Skin of body (tissue), 2 donors: ENCODE results near the gene WDR93. TPM values are rescaled to one million over a fixed set of nuclear protein-coding genes. Genes with fewer than 3 reads are reported as not detected.

Experiments
- DNase-seq: peaks from one replicate; lab custom pipeline; 2025; lab: John Stamatoyannopoulos, UW
- total RNA-seq: library from RNA; depleted of rRNA; stranded (reverse); fragments of >200 nt; gene quantifications from one replicate; pipeline ENCODE4 v1.2.3, GENCODE V29; 2014

Gene WDR93
- total RNA-seq, 1 donor from 2014 or later: 0.20 TPM

DNA sequence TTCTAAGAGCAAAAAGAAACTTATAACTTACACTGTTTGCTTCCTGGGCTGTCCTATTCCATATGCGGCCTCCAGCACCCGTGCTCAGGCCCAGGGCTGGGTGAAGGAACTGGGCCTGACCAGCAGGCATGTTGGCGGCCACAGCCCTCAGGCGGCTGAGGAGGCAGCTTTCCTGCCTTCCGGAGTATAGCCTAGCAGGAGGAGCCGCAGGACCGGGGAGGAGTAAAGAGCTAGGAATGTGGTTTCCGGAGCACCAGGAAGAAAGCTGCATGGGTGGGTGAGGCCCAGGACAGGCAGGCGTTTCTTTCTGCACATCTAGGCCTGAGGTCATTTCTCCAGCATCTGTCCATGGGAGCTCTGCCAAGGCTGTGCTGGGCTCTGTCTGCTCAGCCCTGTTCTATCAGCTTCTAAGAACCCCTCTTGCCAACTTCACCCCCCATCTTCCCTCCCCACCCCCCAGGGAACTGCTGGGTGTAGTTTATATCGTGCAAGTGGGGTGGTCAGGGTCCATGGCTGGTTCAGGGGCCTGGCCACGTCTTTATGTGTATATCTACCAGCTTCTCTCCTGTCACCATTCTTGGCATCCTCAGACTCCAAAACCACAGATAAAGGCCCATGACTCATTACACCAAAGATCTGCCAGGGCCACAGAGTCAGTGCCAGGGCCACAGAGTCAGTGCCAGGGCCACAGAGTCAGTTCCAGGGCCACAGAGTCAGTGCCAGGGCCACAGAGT is 27.6 kb upstream of the WDR93 start:
- peak; percentile 80 for DNase-seq

DNA sequence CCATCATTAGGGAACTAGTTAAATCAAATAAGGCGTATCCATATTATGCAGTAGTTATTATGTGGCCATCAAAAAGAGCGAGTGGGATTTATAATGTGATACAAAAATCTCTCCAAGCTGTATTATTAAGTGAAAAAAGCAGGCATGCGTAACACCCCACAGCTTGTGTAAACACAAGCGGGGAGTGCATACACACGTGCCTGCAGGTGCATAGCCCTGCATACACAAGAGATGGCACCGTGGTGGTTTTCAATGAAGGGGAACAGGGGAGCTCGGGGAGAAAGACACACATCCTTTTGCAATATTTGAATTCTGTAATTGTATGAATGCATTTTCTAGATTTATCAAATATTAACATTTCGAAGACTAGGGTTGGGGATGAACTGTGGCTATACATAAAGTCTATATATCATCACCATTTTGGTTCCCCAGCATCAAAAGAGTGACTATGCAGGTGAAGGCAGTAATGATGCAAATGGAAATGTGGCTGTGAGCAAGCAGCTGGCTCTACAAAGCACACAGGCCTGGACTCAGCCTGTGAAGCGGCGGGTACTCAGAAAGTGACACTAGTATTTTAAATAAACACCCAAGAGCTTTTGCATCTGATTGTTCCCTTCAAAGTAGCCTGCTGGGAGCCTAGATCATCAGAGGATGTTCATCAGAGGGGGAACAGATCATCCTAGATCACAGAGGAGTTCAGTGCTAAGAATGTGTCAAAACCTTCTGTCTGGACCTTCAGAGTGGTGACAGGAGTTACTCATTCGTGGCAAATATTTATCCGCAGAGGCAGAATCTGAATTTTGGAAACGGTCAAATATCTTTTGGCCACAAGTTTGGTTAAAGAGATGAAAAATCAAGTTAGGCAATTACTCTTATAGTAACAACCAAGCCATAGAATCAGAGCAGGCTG is 25.9 kb upstream of the WDR93 start:
- DNase-seq: no peak

DNA sequence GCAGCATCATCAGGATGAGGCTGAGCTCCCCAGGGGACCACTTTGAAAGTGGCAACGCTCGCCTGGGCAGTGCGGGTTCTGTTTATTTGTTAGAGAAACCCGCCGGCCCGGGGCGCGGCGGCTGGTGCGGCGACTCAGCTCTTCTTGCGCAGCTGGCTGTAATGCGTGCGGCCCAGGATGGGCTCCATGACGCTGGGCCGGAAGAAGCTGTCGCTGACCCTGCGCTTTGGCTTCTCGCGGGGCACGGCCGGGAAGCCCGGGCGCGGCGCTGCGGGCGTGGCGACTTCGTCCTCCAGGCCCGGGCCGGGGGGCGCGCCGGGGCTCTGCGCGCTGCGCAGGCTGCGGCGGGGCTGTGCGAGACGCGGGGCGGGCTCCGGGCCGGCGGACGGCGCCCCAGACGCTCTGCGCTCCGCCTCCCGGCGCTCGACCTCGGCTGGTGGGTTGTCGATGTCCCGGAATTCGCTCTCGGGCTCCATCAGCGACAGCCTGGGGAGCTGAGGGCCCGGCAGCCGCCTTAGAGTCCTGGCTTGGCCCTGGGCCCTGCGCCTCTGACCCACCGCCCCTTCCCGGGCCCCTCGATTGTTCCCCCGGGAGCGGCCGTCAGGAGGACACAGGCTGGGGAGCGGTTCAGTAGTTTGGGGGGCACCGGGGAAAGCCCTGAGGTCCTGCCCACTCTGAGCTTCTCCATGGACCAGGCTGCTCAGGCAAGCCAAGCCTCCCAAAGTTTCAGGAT is 25.0 kb upstream of the WDR93 start:
- no peak for DNase-seq

DNA sequence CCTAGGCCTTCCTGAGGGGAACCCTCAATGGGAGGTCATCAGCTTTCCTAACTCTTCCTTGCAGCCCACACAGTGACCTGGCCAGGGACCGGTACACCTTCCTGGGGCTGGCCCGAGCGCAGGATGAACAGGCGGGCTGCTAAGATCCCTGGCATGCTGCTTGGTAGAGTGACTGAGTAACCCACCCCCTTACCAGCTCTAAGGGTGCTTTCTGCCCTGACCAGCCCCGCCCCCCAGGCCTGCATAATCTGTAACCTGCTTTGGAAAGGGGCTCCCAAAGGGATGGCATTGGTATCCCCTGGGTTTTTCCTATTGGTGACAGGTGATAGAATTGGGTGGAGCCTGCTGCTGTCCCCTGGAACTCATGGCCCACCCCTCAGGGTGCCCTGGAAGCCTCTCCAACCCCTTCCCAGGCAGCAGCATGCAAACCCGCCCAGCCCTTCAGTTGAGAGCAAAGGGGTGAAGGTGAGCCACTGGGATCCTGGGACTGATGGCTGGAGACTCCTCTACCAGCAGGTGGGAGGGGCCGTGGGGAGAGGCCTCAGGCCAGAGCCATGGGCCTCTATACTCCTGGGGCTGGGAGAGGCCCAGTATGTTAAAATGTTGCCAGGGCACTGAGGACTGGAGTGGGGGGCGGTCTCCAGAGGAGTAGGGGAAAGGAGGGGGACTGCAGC is 24.3 kb upstream of the WDR93 start:
- DNase-seq: no peak

DNA sequence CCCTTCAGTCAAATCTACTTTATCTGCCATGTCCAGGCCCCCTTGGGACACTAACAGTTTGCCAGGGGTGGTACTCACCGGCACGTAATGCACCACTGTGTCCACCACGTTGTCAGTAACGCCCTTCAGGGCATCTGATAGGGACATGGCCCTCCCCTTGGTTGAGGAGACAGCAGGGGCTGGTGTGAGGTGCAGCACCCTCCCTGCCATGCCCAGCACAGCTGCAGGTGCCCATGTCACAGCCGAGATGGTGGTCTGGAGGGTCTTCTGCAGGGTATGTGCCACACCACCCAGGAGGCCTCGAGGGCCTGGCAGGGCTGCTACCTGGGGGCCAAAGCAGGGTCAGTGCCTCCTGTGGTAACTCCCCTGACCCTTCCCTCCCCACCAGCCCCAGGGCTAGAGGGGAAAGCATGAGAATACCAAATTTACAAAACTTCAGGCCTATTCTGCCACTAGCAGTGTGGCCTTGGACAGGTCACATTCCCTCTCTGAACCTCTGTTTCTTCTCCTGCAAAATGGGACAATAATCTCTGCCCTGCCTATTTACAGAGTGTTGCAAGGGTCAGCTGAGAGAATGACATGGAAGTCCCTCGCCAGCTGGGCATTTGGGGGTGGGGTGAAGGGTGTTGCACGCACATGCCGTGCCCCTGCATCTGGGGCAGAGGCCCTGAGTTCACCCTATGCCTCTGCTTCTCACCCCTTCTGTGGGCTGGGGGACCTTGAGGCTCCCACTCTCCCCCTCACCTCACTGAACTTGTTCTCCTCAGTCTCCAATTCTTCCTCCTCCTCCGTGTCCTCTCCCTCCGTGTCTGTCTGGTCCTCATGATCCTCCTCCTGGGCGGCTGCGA is 23.5 kb upstream of the WDR93 start:
- no peak for DNase-seq

DNA sequence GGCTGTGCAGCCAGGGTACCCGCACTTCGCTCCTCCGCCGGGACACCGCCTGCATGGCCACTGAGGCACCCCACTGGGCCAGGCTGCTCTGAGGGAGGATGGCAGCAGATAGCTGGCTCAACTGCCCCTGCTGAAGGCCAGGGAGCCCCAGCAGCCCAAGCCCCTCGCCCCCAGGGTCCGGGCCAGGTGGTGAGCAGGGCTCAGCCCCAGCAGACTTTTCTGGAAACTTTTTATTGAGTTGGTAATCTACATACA is 23.0 kb upstream of the WDR93 start:
- no peak for DNase-seq

DNA sequence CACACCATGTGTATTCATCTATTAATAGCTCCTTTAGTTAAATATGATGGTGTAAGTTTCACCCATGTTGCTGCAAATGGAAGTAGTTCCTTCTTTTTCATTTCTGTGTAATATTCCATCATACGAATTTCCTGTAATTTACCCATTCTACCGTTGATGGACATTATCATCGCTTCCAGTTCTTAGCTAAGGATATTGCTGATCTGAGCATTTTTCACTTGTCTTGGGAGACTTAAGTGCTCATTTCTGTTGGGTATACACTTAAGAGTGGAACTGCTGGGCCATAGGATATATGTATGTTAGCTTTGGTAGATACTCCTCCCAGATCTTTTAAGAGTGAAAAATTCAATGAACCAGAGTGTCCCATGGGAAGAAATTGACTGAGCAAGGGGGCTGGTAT is 22.4 kb upstream of the WDR93 start:
- no peak for DNase-seq

DNA sequence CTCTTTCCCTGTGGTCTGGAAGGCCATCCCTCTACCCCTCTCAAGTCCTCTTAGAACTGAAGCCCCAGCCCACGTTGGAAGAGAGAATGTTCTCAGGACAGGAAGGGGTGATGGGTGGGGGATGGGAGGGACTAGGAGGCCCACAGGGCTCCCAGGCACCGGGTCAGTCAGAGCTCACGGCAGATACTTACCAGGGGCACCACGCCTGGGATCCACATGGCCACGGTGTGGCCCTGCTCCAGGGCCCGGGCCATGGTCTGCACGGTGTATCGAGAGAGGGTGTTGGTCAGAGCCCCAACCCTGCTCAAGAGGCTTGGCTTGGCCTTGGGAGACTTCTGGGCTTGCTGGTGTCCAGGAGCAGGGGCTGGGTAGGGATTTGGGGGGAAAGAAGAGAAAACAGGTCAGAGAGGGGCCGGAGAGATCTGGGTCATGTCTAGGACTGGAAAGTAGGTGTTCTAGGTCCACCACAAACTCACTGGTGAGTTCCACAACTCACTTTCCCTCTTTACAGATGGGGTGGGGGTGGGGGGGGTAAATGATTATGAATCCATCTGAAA is 21.2 kb upstream of the WDR93 start:
- DNase-seq: no peak

DNA sequence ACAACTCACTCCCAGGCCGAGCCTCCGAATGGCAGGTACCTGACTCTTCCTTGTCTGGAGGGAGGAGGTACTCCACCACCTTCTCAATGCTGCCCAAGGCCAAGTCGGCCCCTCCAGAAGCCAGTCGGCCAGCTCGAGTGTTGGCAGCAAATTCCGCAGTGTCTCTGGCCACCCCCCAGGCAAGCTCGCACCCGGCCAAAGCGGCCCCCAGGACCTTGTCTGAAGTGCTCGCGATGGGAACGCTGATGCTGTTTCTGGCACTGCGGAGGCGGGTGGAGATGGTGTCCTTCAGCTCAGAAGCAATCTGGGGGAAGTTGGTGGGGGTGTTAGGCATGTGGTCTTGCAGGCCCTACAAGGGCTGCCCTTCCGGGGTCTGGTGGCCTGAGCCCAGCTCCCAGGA is 20.7 kb upstream of the WDR93 start:
- no peak for DNase-seq

DNA sequence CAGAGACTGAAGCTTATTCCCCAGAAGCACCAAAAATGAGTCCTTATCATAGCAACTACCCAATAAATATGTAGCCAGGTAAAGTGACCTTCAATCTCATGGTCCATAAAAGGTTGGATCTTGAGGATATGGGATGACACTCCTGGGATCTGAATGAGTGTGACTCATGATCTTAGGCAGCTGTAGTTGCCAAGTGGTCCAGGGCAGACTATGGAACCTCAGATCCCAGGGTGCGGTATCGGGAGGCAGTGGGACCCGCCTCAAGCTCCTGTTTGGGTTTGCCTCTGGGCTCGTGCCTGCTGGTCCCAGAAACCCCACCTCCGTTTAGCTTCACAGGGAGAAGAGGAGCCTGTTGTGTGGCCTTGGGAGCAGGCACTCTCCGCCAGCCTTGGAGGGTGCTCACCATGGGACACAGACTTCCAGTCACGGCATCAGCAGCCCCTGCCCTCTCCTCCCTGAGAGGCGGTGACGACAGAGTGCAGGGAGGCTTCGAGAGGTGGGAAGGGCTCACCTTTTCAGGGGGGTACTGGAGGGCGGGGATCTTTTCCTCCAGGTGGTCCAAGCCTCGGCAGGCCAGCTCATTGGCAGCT is 19.5 kb upstream of the WDR93 start:
- DNase-seq: no peak

DNA sequence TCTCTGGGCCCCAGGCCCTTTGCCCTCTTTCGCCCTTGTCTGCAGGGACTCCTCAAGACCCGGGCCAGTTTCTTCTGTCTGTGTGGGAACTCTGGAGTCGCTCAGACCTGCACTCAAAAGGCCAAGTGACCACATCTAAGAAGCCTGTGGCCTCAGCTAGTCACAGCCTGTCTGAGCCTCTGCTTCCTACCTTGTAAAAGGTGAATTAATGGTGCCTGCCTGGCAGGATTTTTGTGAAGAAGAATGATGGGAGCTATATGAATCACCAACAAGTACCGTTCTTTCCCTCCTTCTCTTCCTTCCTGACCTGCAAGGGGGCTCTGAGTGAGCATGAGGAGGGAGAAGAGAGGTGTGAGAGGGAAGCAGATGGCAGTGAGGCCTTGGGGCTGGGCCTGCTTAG is 18.9 kb upstream of the WDR93 start:
- DNase-seq: no peak

DNA sequence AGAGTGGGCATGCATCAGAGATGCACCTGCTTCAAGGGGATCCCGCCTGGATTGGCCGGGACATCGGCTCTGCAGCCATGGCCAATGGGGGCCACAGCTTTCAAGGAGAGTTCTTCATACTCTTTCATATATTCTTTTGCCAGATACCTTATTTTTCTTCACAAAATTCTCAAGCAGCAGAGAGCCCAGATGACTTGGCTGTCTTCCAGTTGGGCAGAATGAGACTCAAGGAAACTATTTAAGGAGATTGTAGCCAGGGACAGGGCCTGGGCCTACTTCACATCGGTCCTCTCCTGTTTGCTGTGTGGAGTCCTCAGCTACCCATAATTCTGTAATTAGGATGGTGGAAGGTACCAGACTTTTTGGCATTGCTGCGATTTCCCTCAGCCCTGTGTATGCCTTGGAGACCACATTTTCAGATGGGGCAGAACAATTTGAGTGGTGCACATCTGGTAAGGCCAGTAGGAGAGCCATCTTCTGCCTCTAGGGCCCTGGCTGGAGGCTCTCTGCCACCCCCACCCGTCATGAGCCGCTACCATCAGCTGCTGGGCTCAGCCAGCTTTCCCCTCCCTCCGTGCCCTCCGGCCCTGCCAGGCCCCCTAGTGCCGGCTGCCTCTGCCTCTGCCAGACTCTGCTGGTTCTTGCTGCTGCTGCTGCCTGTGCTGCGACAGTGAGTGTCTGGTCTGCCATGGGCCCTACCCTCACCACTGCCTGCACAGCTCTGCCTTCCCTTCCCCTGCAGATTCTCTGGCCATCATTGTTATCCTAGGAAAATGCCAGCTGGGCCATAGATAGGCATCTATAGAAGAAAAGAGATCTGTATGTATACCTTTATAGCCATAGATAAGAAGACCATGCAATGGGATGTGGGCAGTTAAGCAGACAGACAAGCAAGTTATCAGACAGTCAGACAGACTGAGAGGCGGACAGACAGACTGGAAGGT is 18.1 kb upstream of the WDR93 start:
- DNase-seq: no peak

DNA sequence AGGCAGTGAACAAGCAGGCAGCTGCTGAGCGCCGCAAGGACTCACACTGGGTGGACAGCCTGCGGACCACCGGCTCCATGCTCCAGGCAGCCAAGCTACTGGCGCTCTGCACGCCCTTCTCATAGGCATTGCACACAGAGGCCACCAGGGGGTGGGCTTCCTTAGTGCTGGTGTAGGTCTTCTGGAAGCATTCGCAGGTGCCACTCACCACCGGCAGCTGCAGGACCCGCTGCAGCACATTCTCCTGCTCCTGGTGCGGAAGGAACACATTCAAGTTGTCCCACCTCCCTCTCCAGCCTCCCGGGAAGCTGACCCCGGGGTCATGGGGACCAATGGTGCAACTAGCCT is 17.5 kb upstream of the WDR93 start:
- no peak for DNase-seq

DNA sequence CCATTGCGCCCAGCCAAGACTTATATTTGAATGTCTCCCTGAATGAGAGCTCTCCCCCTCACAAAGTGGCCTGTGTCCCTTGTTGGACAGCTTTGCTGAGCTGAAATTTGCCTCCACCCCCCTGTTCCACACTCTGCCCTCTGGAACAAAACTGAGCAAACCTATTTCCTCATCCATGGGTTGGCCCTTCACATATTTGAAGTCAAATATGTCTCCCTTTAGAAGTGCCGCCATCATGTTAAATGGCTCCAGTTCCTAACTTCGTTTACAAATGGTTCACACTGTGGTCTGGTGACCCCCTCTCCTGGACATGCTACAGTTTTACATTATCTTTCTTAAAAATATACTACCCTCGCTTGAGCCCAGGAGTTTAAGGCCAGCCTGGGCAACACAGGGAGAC is 16.1 kb upstream of the WDR93 start:
- DNase-seq: no peak

DNA sequence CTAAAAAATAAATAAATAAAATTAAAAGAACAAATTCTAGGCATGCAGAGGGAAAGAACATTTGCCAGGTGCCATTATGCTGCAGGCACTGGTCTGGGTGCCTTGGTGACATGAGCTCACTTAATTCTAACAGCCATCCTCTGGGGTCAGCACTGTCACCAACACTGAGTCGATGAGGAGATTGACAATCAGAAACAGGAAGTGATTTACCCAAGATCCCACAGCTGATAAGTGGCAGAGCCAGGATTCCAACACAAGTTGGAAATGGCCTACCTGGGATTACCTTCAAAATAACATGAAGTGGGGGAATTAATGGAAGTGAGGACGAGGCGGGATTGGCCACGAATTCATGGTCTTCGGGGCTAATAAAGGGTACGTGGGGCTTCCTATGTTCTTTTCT is 15.0 kb upstream of the WDR93 start:
- no peak for DNase-seq

DNA sequence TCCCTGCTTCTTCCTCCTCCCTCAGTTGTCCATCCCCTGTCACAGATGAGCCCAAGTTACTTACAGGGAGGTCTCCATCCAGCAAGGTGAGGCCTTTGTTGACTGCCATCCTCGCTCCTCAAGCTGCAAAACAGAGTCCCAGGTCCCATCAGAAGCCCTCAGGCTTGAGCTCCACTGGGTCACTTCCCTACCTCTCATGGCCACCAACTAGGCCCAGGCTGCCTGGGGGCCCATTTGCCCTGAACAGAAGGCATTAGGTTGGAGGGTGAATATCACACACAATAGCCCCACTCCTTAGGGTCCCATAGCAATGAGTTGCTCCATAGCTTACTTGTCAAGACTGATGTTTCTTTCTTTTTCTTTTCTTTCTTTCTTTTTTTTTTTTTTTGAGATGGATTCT is 13.2 kb upstream of the WDR93 start:
- no peak for DNase-seq

DNA sequence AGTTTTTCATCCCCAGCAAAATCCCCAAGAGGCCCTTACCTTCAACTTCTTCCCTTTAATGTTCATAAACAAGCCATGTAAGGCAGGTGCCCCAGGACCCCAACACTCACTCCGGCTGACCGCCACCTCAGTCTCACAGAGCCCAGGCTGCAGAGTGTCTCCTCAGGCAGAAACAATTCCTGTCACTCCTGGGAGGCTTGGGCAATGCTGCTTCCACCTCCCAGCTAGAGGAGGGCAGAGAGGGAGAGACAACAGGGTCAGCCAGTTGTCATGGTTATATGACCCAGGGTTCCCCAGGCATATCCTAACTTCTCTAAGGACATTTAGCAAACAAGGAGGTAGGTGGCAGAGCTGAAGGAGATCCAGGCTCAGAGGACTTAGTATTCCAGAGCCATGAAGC is 11.4 kb upstream of the WDR93 start, which contains the start of gene PLIN1:
PLIN1 (minus strand) TSS at position 156 of the 400 bp plus-strand sequence. CDS start 1,878 bp downstream, outside the sequence.
- DNase-seq: no peak

DNA sequence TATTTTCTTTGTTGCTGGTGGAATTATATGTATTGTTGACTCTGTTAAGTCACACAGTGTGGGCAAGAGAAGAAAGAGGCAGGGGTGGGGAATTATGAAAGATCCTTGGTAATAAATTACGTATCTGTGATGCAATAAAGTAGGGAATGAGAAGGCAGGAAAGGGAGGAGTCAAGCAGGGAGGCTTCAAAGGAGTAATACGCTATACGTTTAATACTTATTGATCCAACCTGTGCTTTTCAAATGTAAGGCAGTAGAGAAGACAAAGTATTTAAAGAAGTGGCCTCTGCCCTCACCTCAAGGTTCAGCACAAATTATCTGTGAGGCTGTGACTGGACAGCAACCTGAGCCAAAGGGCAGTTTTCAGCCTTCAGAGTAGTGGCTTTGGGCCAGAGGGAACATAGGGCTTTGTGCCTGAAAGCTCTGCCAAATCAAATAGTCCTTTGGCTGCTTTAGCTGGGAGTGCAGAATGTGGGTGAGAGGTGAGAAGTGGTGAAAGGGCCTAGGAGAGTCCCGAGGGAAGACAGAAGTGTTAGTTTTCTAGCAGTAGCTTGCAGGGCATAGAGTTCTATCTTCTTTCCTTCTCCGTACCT is 10.2 kb upstream of the WDR93 start:
- DNase-seq: no peak

DNA sequence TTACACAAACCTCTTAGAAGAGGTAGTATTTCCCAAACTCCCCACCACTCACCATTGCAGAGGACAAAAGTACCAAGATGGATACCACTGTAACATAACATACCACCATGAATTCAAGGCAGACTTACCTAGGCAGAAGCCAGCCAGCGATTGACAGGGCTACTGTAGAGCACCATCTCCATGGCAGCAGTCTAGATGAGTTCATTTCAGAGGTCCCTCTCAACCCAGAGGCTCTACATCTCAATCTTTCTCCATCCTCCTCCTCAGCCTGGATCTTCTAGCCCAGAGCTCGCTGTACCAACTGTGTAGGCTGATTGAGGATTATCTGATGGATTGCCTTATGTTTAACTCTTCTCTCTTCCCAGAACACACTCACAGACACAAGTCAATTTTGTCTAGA is 9.5 kb upstream of the WDR93 start:
- no peak for DNase-seq
